ENCODE measurements around the gene RAPGEF4. TPM values are rescaled to one million over a fixed set of nuclear protein-coding genes. Genes with fewer than 3 reads are reported as not detected.

RAPGEF4 gene
- total and polyA plus RNA-seq, 5 experiments from 2014 or later, result 0.40 to 1.8 (median 1.2) TPM; not detected in 2

- no peak for ATAC-seq
- H3K9me3 Mint-ChIP-seq, result no peaks in the 10 kb centered on the region
- no peaks in the 10 kb centered on the region for H3K36me3 Mint-ChIP-seq
- POLR2A ChIA-PET, result no interaction called here
- H3K4me1 Mint-ChIP-seq, result no peaks in the 10 kb centered on the region
- DNase-seq, result no peak
- H3K27me3 Mint-ChIP-seq, result peaks cover 0 to 8% (median 3%) of the 10 kb centered on the region in 5 donors
- H3K4me3 Mint-ChIP-seq, result no peak overlapping the region
- H3K27ac Mint-ChIP-seq, result no peak overlapping the region
Measured at GRCh38 chr2:173099271-173099670, 363.6 kb downstream of the RAPGEF4 start.

GRCh38 chr2:173099804-173100203, 364.2 kb downstream of the RAPGEF4 start:
- Mint-ChIP-seq H3K36me3 (no peaks in the 10 kb centered on the region), H3K4me1 (no peaks in the 10 kb centered on the region), H3K27ac (no peak overlapping the region), H3K27me3 (peaks cover 0 to 8% (median 3%) of the 10 kb centered on the region in 5 donors), H3K4me3 (no peak overlapping the region), H3K9me3 (no peaks in the 10 kb centered on the region)
- no peak for DNase-seq
- ATAC-seq, result no peak
- POLR2A ChIA-PET, result no interaction called here

DNA sequence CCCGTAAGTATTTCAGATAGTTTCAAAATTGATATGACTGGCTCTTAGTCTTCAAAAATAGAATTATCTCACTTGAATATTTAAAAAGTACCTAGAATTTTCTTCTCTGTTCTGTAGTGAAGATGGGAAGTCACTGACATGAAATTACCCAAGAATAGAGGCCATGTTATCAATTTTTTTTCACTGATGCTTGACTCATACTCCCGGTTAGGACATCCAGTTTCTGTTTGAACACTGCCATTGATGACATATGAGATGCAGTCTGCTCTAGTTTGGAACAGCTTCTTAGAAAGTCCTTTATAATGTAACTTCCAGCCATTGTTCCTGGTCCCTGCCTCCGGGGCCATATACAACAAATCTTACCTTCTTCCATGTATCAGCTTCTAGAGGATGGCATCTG, 366.0 kb downstream of the RAPGEF4 start:
- H3K4me1 Mint-ChIP-seq, result no peaks in the 10 kb centered on the region
- DNase-seq, result no peak
- H3K9me3 Mint-ChIP-seq, result no peaks in the 10 kb centered on the region
- no peak for ATAC-seq
- no peak overlapping the region for H3K4me3 Mint-ChIP-seq
- H3K27ac Mint-ChIP-seq, result no peak overlapping the region
- peaks cover 0 to 14% (median 0%) of the 10 kb centered on the region in 5 donors for H3K27me3 Mint-ChIP-seq
- POLR2A ChIA-PET, result no interaction called here
- no peaks in the 10 kb centered on the region for H3K36me3 Mint-ChIP-seq

Other genes starting within 250 kb of the RAPGEF4 start
- gene PDK1, start 179.8 kb upstream of the RAPGEF4 start, total RNA-seq, result 10 to 100 TPM; 64.9 to 72.6 TPM
- 10 to 100 TPM; 37.1 to 64.4 (median 63.7) TPM for gene PDK1, start 179.8 kb upstream of the RAPGEF4 start, polyA plus RNA-seq